T-helper 2 cell treated with Interferon-gamma antibody and Interleukin-4, amounts not matched to agents 5 μg/mL and 100 μg/mL, for 36 hours (primary cell): Measurements from ENCODE around the gene RAD51B.

ENCODE experiments used
- DNase-seq: peaks from one replicate; pipeline ENCODE4 v3.0.0; 2021; ENCODE audit warnings: low spot score
- H3K27ac Mint-ChIP-seq: one replicate; pipeline ENCODE4 v1.8.0; 2021; ENCODE audit warnings: mild to moderate bottlenecking, mixed read lengths
- H3K27me3 Mint-ChIP-seq: one replicate; pipeline ENCODE4 v1.8.0; 2021; ENCODE audit warnings: low read depth, mixed read lengths
- H3K36me3 Mint-ChIP-seq: one replicate; pipeline ENCODE4 v1.8.0; 2021; ENCODE audit warnings: low read depth, mixed read lengths
- H3K4me1 Mint-ChIP-seq: one replicate; pipeline ENCODE4 v1.8.0; 2021; ENCODE audit warnings: low read depth, mixed read lengths
- H3K4me3 Mint-ChIP-seq: one replicate; pipeline ENCODE4 v1.8.0; 2022; ENCODE audit warnings: mild to moderate bottlenecking, moderate library complexity, mixed read lengths
- H3K9me3 Mint-ChIP-seq: one replicate; pipeline ENCODE4 v1.8.0; 2021; ENCODE audit warnings: mixed read lengths

Gene RAD51B

DNA sequence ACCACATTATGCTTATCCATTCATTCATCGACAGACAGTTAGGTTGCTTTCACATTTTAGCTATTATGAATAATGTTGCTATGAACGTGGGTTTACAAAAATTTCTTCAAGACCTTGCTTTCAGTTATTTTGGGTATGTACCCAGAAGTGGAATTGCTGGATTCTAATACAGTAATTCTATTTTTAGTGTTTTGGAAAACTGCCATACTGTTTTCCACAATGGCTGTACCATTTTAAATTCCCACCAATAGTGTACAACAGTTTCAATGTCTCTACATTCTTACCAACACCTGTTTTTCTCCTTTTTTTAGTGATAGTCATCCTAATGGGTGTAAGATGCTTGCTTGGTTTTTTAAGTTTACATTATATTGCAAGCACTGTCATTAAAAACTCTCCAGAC lies 825.8 kb downstream of the RAD51B start:
- no peaks in the 10 kb centered on the region for H3K36me3 Mint-ChIP-seq
- no peak overlapping the region for H3K27ac Mint-ChIP-seq
- peaks cover 18% of the 10 kb centered on the region for H3K9me3 Mint-ChIP-seq
- H3K4me3 Mint-ChIP-seq: no peak overlapping the region
- peaks cover 4% of the 10 kb centered on the region for H3K27me3 Mint-ChIP-seq
- DNase-seq: no peak
- peaks cover 2% of the 10 kb centered on the region for H3K4me1 Mint-ChIP-seq

DNA sequence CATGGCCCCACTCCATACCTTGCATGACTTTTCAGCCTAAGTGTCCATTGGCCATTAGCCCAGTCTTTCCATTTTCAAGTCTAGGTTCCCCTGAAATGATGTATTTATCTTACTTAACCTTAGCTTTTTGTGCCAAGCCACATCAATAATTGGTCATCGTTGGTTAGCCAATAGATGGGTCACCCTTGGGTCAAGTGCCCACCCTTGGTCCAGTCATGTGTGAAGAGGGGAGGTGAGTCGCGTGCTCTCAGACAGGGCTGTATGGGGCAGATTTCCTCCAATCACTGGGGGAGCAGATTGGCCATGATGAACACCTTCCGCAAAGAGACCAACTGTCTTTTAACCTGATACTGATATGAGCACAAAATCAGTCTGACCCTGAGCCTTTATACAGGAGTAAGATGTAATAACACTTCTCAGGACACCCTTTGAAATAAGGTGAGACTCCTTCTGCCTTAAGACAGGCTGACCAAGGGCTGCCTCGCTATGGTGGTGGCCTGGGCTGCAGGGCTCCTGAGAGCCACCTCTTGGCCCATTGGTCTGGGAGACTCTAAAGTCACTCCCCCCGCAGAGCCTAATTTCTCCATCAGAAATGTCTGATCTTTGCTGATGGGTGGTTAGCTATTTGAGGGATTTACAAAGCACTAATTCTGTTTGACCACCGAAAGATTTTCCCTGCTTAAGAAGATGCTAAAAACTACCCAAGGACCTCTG lies 830.1 kb downstream of the RAD51B start:
- Mint-ChIP-seq H3K27me3 (peaks cover 4% of the 10 kb centered on the region), H3K4me1 (peaks cover 7% of the 10 kb centered on the region), H3K36me3 (no peaks in the 10 kb centered on the region), H3K4me3 (no peak overlapping the region), H3K27ac (no peak overlapping the region), H3K9me3 (no peaks in the 10 kb centered on the region)
- DNase-seq: no peak

DNA sequence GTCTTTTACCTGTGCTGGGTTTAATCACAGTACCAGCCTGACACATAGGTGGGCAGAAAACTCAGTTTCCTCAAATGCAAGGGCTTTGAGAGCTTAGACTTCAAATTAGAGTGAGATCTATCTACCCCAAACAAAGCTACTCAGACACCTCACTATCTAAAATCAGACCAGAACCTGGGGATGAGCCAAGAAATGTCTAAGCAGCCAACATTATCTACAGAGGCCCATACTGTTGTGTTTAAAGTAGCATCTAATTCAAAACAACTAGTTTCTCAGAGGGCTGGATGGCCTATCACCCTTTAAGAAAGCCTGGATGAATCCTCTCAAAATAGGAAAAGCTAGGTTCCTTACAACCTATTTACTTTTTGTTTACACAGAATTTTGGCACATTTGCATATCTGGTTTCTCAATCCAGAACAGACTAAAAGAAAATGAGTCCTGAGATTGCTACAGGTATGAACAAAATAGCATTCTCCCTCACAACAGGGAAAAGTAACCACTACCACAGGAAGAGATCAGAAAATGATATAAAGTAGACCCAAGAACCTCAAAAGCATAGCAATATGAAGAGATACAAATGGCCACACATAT lies 830.9 kb downstream of the RAD51B start:
- no peaks in the 10 kb centered on the region for H3K36me3 Mint-ChIP-seq
- H3K4me3 Mint-ChIP-seq: no peak overlapping the region
- no peaks in the 10 kb centered on the region for H3K9me3 Mint-ChIP-seq
- peaks cover 4% of the 10 kb centered on the region for H3K27me3 Mint-ChIP-seq
- H3K27ac Mint-ChIP-seq: no peak overlapping the region
- DNase-seq: no peak
- peaks cover 7% of the 10 kb centered on the region for H3K4me1 Mint-ChIP-seq

DNA sequence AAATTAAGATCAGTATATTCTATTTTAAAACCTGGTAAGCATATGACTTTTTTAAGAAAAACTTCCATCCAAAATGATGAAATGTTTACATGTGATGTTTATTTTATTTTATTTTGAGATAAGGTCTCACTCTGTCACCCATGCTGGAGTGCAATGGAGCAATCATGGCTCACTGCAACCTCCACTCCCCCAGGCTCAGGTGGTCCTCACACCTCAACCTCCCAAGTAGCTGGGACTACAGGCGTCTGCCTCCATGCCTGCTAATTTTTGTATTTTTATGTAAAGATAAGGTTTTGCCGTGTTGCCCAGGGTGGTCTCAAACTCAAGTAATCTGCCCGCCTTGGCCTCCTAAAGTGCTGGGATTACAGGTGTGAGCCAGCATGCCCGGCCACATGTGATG lies 831.5 kb downstream of the RAD51B start:
- Mint-ChIP-seq H3K36me3 (no peaks in the 10 kb centered on the region), H3K27ac (no peak overlapping the region), H3K4me3 (no peak overlapping the region), H3K27me3 (peaks cover 4% of the 10 kb centered on the region), H3K4me1 (peaks cover 7% of the 10 kb centered on the region), H3K9me3 (no peaks in the 10 kb centered on the region)
- no peak for DNase-seq

DNA sequence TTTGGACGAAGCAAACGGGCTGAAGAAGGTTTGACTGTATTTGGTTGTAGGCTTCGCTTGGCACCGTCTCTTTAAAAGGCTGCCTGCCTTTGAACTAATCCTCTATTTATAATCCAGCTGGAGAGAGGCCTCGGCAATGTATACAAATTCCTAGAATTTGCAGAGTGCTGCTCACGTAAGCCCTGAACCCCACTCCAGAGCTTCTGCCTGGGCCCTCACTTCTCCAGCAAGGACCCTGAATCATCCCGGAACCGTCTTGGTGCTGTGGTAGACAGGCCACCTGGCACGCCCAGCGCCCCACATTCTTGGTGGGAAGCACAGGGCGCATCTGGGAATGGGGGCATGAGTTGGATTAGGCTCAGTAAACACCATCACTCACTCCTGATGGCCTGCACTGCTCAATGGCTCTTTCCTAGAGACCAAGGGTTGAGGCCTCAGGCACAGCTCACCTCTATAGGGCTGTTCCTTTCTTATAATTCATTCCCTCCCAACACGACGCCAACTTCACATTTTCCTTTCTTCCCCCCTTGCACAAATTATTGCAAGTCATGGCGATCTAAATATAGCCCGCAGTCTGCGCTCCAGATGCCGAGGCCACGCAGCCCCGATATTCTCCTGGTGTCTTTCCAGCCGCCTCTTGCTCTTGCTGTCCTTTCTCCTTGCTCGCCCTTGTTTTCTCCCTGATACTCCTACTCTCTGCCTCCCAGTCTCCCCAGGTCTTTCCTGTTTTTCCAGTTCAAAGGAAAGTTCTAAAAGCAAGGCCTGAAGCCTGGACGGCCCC lies 832.3 kb downstream of the RAD51B start:
- Mint-ChIP-seq H3K27ac (no peak overlapping the region), H3K9me3 (no peaks in the 10 kb centered on the region), H3K4me1 (peaks cover 7% of the 10 kb centered on the region), H3K36me3 (no peaks in the 10 kb centered on the region), H3K4me3 (no peak overlapping the region), H3K27me3 (no peaks in the 10 kb centered on the region)
- DNase-seq: no peak

DNA sequence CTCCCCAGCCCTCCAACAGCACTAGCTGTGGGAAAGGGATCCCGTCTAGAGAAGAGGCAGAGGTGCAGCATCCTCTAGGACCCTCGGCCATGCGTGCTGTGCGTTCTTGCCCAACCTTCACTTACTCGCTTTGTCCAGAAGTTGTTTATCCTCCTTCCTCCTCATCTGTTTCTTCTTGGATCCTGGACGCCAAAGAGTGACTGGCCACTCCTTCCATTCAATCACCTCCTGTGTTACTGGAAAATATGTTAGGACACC lies 832.8 kb downstream of the RAD51B start:
- DNase-seq: no peak
- Mint-ChIP-seq H3K4me3 (no peak overlapping the region), H3K9me3 (no peaks in the 10 kb centered on the region), H3K27ac (no peak overlapping the region), H3K4me1 (peaks cover 7% of the 10 kb centered on the region), H3K36me3 (no peaks in the 10 kb centered on the region), H3K27me3 (no peaks in the 10 kb centered on the region)

DNA sequence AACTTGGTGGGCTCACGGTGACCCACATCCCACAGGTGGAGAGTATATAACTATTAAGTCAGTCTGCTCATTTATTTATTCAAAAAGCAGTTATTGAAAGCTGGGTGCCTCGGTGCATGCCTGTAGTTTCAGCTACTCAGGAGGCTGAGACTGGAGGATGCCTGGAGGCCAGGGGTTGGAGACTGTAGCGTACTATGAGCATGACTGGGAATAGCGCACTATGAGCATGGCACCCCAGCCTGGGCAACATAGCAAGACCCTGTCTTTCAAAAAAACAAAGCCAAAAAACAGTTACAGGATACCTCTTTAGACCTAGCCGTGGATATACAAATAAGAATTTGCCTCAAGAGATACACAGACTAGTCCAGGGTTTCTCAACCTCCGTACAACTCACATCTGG lies 833.5 kb downstream of the RAD51B start:
- Mint-ChIP-seq H3K9me3 (no peaks in the 10 kb centered on the region), H3K36me3 (no peaks in the 10 kb centered on the region), H3K4me1 (peaks cover 7% of the 10 kb centered on the region), H3K27ac (no peak overlapping the region), H3K4me3 (no peak overlapping the region), H3K27me3 (no peaks in the 10 kb centered on the region)
- DNase-seq: no peak

DNA sequence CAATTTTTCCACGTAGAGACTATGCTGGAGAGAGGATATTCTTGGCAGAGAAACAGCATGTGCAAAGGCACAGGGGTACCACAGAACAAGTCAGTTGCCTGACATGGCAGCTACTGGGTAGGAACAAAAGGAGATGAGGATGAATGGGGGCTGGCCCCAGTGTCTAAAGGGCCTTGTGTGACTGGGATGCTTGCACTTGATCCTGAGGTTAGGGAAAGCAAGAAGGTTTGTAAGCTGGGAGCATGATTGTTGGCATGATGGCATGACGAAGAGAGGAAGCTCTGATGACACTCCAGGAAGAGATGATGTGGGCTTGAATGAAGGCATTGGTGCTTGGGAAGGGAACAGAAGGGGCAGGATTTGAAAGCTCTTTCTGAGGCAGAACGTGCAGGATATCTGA lies 834.2 kb downstream of the RAD51B start:
- no peaks in the 10 kb centered on the region for H3K9me3 Mint-ChIP-seq
- H3K27ac Mint-ChIP-seq: no peak overlapping the region
- peaks cover 7% of the 10 kb centered on the region for H3K4me1 Mint-ChIP-seq
- H3K4me3 Mint-ChIP-seq: no peak overlapping the region
- no peaks in the 10 kb centered on the region for H3K27me3 Mint-ChIP-seq
- no peaks in the 10 kb centered on the region for H3K36me3 Mint-ChIP-seq
- DNase-seq: no peak

DNA sequence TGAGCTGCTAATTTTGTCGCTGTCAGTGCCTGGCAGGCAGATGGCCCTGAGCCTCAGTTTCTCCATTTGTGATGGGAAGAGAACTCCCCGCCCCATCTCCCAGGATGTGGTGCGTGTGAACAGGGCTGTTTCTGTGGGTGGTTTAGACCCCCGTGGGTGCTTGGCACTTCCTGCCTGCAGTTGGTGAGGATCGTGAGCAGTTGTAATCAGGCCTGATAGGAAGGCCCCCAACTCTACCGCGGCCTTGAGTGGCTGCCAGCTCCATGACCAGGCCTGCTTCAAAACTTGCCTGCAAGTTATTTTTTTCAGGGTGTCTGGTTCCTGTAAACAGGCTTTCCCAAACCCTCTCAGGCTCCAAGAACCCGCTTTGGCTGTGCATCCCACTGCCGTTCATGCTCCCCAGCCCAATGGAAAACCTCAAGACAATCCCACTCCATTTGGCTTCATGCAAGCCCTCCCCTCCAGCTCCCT lies 834.9 kb downstream of the RAD51B start:
- no peak overlapping the region for H3K27ac Mint-ChIP-seq
- no peak overlapping the region for H3K4me3 Mint-ChIP-seq
- no peaks in the 10 kb centered on the region for H3K36me3 Mint-ChIP-seq

DNA sequence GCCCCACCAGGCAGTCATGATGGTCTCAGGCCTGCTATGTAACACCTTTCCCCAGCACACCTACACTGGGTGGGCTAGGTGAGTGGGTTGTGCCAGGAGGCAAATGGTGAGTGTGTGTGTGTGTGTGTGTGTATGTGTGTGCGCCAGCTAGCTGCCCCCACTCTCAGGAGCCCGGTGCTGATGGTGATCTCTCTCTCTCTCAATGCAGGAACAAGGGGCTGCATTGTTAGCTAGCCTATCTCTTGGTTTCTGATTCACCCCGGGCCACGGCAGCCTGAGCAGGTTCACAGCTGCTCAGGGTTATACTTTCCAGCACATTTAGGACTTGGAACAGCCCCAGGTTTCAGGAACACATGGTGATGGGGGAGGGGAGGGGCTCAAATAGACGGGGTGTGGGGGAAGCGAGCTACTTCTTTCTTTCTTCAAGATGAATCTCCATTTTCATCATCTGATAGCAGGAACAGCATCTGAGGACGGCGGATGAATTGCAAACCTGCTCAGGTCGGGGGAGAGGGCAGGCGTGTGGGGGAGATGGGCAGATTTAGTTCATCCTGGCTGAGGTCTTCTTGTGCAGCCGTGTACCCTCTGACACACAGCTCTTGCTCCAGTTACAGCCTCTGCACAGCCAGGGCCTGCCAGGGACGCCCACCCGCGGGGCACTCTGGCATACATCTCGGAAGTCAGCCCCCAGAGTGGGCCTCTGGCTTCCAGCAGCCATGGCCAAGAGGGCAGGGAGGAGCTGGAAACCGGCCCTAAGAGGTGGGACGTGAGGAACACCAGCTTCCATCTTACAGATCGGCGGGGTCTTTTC lies 835.6 kb downstream of the RAD51B start:
- no peaks in the 10 kb centered on the region for H3K9me3 Mint-ChIP-seq
- H3K4me1 Mint-ChIP-seq: peaks cover 7% of the 10 kb centered on the region
- H3K27me3 Mint-ChIP-seq: no peaks in the 10 kb centered on the region
- H3K36me3 Mint-ChIP-seq: no peaks in the 10 kb centered on the region
- no peak overlapping the region for H3K4me3 Mint-ChIP-seq
- H3K27ac Mint-ChIP-seq: no peak overlapping the region
- no peak for DNase-seq

More for the DNA sequence above, 834.9 kb downstream of the RAD51B start:
- Mint-ChIP-seq H3K27me3 (no peaks in the 10 kb centered on the region), H3K4me1 (peaks cover 7% of the 10 kb centered on the region), H3K9me3 (no peaks in the 10 kb centered on the region)
- no peak for DNase-seq

DNA sequence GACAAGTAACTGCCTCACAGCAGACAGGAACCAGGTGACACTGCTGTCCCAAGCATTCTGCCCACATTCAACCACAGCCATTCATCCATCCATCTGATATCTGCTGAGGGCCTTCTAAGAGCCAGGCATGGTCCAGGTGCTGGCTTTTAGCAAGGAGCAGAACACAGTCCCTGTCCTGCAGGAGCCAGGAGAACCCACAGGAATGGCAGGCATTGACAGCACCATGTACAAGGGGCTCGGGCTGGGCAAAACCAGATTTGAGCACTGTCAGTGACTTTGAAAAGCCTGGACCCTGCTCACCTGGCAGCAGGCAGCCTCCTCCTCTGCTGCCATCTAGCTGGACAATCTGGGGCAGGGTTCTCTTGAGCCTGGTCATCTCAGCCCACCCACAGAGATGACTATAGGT lies 836.3 kb downstream of the RAD51B start:
- no peaks in the 10 kb centered on the region for H3K4me1 Mint-ChIP-seq

DNA sequence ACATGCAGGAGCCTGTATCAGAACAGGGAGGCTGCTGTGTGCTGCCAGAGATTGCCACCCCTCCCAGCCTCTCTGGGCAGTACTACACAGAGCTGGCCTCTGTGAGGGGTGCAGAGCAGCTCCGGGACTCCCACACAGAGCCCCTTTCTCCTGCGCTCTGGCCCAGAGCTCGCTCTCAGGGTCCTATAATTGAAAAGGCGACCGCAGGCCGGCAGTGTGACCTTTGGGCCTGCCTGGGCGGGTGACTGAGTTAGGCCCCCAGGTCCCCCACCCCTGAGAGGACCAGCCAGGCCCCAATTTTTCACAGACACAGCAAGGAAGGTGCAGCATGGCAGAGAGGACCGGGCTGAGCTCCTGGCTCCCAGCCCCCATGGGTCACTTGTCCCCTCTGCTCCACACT lies 836.9 kb downstream of the RAD51B start:
- H3K27me3 Mint-ChIP-seq: no peaks in the 10 kb centered on the region
- H3K4me1 Mint-ChIP-seq: no peaks in the 10 kb centered on the region
- no peaks in the 10 kb centered on the region for H3K36me3 Mint-ChIP-seq
- no peaks in the 10 kb centered on the region for H3K9me3 Mint-ChIP-seq
- DNase-seq: no peak
- no peak overlapping the region for H3K27ac Mint-ChIP-seq
- H3K4me3 Mint-ChIP-seq: no peak overlapping the region

More for the DNA sequence above, 836.3 kb downstream of the RAD51B start:
- H3K27ac Mint-ChIP-seq: no peak overlapping the region
- no peak for DNase-seq
- no peaks in the 10 kb centered on the region for H3K27me3 Mint-ChIP-seq
- H3K4me3 Mint-ChIP-seq: no peak overlapping the region
- no peaks in the 10 kb centered on the region for H3K9me3 Mint-ChIP-seq
- no peaks in the 10 kb centered on the region for H3K36me3 Mint-ChIP-seq

DNA sequence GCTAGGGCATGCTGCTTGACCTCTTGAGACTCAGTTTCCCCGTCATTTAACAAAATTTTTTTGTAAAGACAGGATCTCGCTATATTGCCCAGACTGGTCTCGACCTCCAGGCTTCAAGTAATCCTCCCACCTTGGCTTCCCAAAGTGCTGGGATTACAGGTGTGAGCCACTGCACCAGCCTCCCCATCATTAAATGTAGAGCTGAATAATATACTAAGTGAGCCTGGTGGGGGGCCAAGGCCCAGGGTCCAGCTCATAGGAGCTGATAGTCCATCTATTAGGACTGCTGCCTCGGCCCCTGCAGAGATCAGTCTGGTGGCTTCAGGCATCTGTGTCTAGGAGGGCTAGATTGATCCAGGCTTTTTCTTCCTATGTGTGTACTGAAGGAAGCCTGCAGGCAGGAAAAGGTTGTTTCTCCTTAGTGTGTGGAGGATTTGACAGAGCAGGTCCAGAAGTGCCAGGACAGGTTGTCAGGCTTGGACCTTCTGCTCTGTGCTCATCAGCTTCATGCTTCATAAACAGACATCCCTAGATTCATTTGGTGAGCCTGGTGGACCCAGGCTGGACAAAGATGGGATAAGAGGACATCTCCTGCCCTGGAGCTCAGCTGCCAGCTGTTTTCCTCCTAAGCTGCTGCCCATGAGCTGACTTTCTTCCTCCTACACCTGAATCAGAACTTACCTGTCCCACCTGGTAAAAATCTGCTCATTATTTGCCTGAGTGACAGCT lies 837.9 kb downstream of the RAD51B start:
- no peak for DNase-seq
- H3K4me1 Mint-ChIP-seq: no peaks in the 10 kb centered on the region
- no peak overlapping the region for H3K27ac Mint-ChIP-seq
- no peak overlapping the region for H3K4me3 Mint-ChIP-seq
- H3K9me3 Mint-ChIP-seq: no peaks in the 10 kb centered on the region
- H3K36me3 Mint-ChIP-seq: no peaks in the 10 kb centered on the region
- H3K27me3 Mint-ChIP-seq: no peaks in the 10 kb centered on the region
